Gastroesophageal sphincter (tissue), 4 donors: ENCODE measurements around the gene SLC35B2. TPM values are rescaled to one million over a fixed set of nuclear protein-coding genes. Genes with fewer than 3 reads are reported as not detected.

Experiments
- ATAC-seq: fragments of 150-250 bp; one replicate; pipeline ENCODE4 v1.9.1; 2016; ENCODE audit warnings: mild to moderate bottlenecking, moderate library complexity
- H3K27ac ChIP-seq, 4 donors: fragments of 200-600 bp; sonication (generic) in 3 of 4; 1 replicate in 3 of 4; 2 replicates in 1 of 4; pipeline ENCODE4 v1.5.1; 2016 to 2019
- H3K27me3 ChIP-seq: fragments of 200-600 bp; sonication (generic); one replicate; pipeline ENCODE4 v1.5.1; 2019
- H3K36me3 ChIP-seq, 2 donors: fragments of 200-600 bp; sonication (generic); one replicate each; pipeline ENCODE4 v1.5.1; 2019; ENCODE audit warnings: control low read depth in 1 of 2
- H3K4me1 ChIP-seq, 3 donors: fragments of 200-600 bp; sonication (generic); 1 replicate in 2 of 3; 2 replicates in 1 of 3; pipeline ENCODE4 v1.5.1; 2016 to 2019; ENCODE audit warnings: control low read depth in 2 of 3
- H3K4me3 ChIP-seq, 2 donors: fragments of 200-600 bp; sonication (generic); one replicate each; pipeline ENCODE4 v1.5.1; 2019; ENCODE audit warnings: mild to moderate bottlenecking in 1 of 2, moderate library complexity in 1 of 2
- H3K9me3 ChIP-seq, 3 donors: fragments of 200-600 bp; sonication (generic); one replicate each; pipeline ENCODE4 v1.5.1; 2017 to 2019; ENCODE audit warnings: control low read depth in 2 of 3
- CTCF ChIP-seq, 4 experiments: fragments of 200-600 bp in 2 of 4; fragments of 450-650 bp in 2 of 4; sonication (generic) in 1 of 4; IDR thresholded peaks; one replicate each; pipeline ENCODE4 v1.5.1; 2017 to 2019; ENCODE audit warnings: antibody characterized with exemption in 4 of 4, mild to moderate bottlenecking in 2 of 4, moderate library complexity in 2 of 4
- EP300 ChIP-seq: sonication (generic); formaldehyde crosslinking; IDR thresholded peaks from one replicate; pipeline ENCODE4 v1.6.1; 2017; ENCODE audit warnings: antibody characterized with exemption, mild to moderate bottlenecking
- POLR2A ChIP-seq, 2 donors: fragments of 450-650 bp; IDR thresholded peaks; one replicate each; pipeline ENCODE4 v1.6.1; 2017; ENCODE audit warnings: antibody characterized with exemption in 2 of 2, mild to moderate bottlenecking in 2 of 2, moderate library complexity in 1 of 2
- POLR2AphosphoS5 ChIP-seq: sonication (generic); formaldehyde crosslinking; IDR thresholded peaks from one replicate; pipeline ENCODE4 v1.6.1; 2017; ENCODE audit warnings: antibody characterized with exemption
- WGBS, 2 donors: methylation state at CpG; one replicate each; pipeline ENCODE4 v1.1.5; 2018; ENCODE audit warnings: low coverage in 1 of 2; 5-methylcytosine and 5-hydroxymethylcytosine counted together
- total RNA-seq, 4 donors: library from RNA; depleted of rRNA; stranded (reverse); fragments of >200 nt; gene quantifications; one replicate each; pipeline ENCODE4 v1.1.0, GENCODE V29; 2016

The SLC35B2 gene
- total RNA-seq, 4 donors from 2014 or later, result 21.3 to 34.0 (median 25.6) TPM

GRCh38 chr6:44228836-44229235 is 28.5 kb downstream of the SLC35B2 start:
- Histone ChIP-seq H3K4me1 (peaks cover 0 to 100% (median 77%) of the 10 kb centered on the region in 3 donors), H3K36me3 (peaks cover 0 to 44% of the 10 kb centered on the region in 2 donors), H3K27me3 (no peaks in the 10 kb centered on the region), H3K27ac (peak overlapping the region; percentile 12 to 99 (median 98)), H3K9me3 (no peaks in the 10 kb centered on the region), H3K4me3 (no peak overlapping the region)
- WGBS, 2 donors, result 38 to 40% methylated on average over 2 to 5 of the region's 5 CpGs
- no peak for ATAC-seq
- TF ChIP-seq POLR2AphosphoS5 (no peak), EP300 (no peak), CTCF (IDR thresholded peaks at IDR 0.05) (no peak), POLR2A (IDR thresholded peaks at IDR 0.05) (no peak)

- ATAC-seq, result no peak
- peaks cover 0 to 44% of the 10 kb centered on the region in 2 donors for H3K36me3 ChIP-seq
Observed at GRCh38 chr6:44228433-44228832, 28.9 kb downstream of the SLC35B2 start.

GRCh38 chr6:44228031-44228430 is 29.3 kb downstream of the SLC35B2 start:
- H3K9me3 ChIP-seq, result no peaks in the 10 kb centered on the region
- peaks cover 0 to 40% of the 10 kb centered on the region in 2 donors for H3K36me3 ChIP-seq
- ATAC-seq, result no peak
- H3K27ac ChIP-seq, result peak overlapping the region; percentile 54 to 99 (median 98)
- 46 to 52% methylated on average over 5 of the region's 6 CpGs for WGBS, 2 donors
- peak overlapping the region in 1 of 2 donors; percentile 86 for H3K4me3 ChIP-seq
- H3K4me1 ChIP-seq, result peaks cover 0 to 97% (median 69%) of the 10 kb centered on the region in 3 donors
- TF ChIP-seq POLR2AphosphoS5 (no peak), EP300 (no peak), CTCF (IDR thresholded peaks at IDR 0.05) (no peak), POLR2A (IDR thresholded peaks at IDR 0.05) (no peak)
- no peaks in the 10 kb centered on the region for H3K27me3 ChIP-seq

More at GRCh38 chr6:44228433-44228832, 28.9 kb downstream of the SLC35B2 start:
- no CpG with 5 or more reads among the region's 7 CpGs for WGBS, 2 donors
- H3K27me3 ChIP-seq, result no peaks in the 10 kb centered on the region
- no peaks in the 10 kb centered on the region for H3K9me3 ChIP-seq
- peak overlapping the region in 1 of 2 donors; percentile 86 for H3K4me3 ChIP-seq
- TF ChIP-seq POLR2A (IDR thresholded peaks at IDR 0.05), result no peak
- no peak for TF ChIP-seq POLR2AphosphoS5
- TF ChIP-seq EP300, result no peak
- no peak for TF ChIP-seq CTCF (IDR thresholded peaks at IDR 0.05)
- H3K4me1 ChIP-seq, result peaks cover 0 to 99% (median 73%) of the 10 kb centered on the region in 3 donors
- peak overlapping the region; percentile 12 to 99 (median 98) for H3K27ac ChIP-seq

- peak overlapping the region; percentile 23 to 86 for H3K4me3 ChIP-seq
- no peak for TF ChIP-seq CTCF (IDR thresholded peaks at IDR 0.05)
- TF ChIP-seq EP300, result no peak
- no peak for TF ChIP-seq POLR2AphosphoS5
- no peak for TF ChIP-seq POLR2A (IDR thresholded peaks at IDR 0.05)
- ATAC-seq, result no peak
- H3K4me1 ChIP-seq, result peaks cover 3 to 97% (median 65%) of the 10 kb centered on the region in 3 donors
- peaks cover 0 to 33% of the 10 kb centered on the region in 2 donors for H3K36me3 ChIP-seq
- H3K27me3 ChIP-seq, result no peaks in the 10 kb centered on the region
- no CpG with 5 or more reads among the region's 7 CpGs for WGBS, 2 donors
- H3K9me3 ChIP-seq, result no peaks in the 10 kb centered on the region
- H3K27ac ChIP-seq, result peak overlapping the region; percentile 54 to 99 (median 98)
Observed at GRCh38 chr6:44227148-44227793, 30.1 kb downstream of the SLC35B2 start.
